ENCODE results near the gene MBTPS2.
"Not testable (repeated sequence)": the region's sequence is repeated elsewhere in the genome, so short reads cannot be mapped to it uniquely, and the experiment has no call there.

Gene MBTPS2

GRCh38 chrX:21839334-21840192, at the start of gene MBTPS2:
Gene MBTPS2 (plus strand): TSS chrX:21839617. CDS start chrX:21839735, 118 bp downstream.
- peak; percentile 96 for DNase-seq

- DNase-seq = peak; percentile 83
Observed at GRCh38 chrX:21798677-21799219, 40.7 kb upstream of the MBTPS2 start.

- DNase-seq = no peak
Observed at GRCh38 chrX:21799767-21800166, 39.6 kb upstream of the MBTPS2 start.

- no peak for DNase-seq
Observed at GRCh38 chrX:21800344-21800770, 39.1 kb upstream of the MBTPS2 start.

- no peak for DNase-seq
Observed at GRCh38 chrX:21802054-21802670, 37.3 kb upstream of the MBTPS2 start.

GRCh38 chrX:21802839-21803238, 36.6 kb upstream of the MBTPS2 start:
- no peak for DNase-seq

- DNase-seq = no peak
Observed at GRCh38 chrX:21806691-21807090, 32.7 kb upstream of the MBTPS2 start.

GRCh38 chrX:21811832-21812231, 27.6 kb upstream of the MBTPS2 start:
- DNase-seq = no peak

GRCh38 chrX:21812628-21813027, 26.8 kb upstream of the MBTPS2 start:
- no peak for DNase-seq

- no peak for DNase-seq
Observed at GRCh38 chrX:21813612-21814368, 25.6 kb upstream of the MBTPS2 start.

- DNase-seq = no peak
Observed at GRCh38 chrX:21816136-21816535, 23.3 kb upstream of the MBTPS2 start.

- not testable (repeated sequence) for DNase-seq
Observed at GRCh38 chrX:21820170-21820569, 19.2 kb upstream of the MBTPS2 start.

GRCh38 chrX:21821875-21822274, 17.5 kb upstream of the MBTPS2 start:
- no peak for DNase-seq

- DNase-seq = no peak
Observed at GRCh38 chrX:21831496-21831895, 7.9 kb upstream of the MBTPS2 start.

- no peak for DNase-seq
Observed at GRCh38 chrX:21837056-21837455, 2.4 kb upstream of the MBTPS2 start.

GRCh38 chrX:21838937-21839333, 482 bp upstream of the MBTPS2 start:
- DNase-seq = peak; percentile 50

GRCh38 chrX:21840193-21840545, 752 bp downstream of the MBTPS2 start:
- DNase-seq = no peak

- DNase-seq = no peak
Observed at GRCh38 chrX:21843179-21843578, 3.8 kb downstream of the MBTPS2 start.

- no peak for DNase-seq
Observed at GRCh38 chrX:21845096-21845495, 5.7 kb downstream of the MBTPS2 start.

GRCh38 chrX:21847342-21847741, 7.9 kb downstream of the MBTPS2 start:
- DNase-seq = no peak

- no peak for DNase-seq
Observed at GRCh38 chrX:21853578-21853977, 14.2 kb downstream of the MBTPS2 start.

GRCh38 chrX:21855937-21856415, 16.6 kb downstream of the MBTPS2 start, which contains the start of gene YY2:
Gene YY2 (plus strand): TSS chrX:21855987. CDS start chrX:21856485, 498 bp downstream.
- no peak for DNase-seq

- DNase-seq = no peak
Observed at GRCh38 chrX:21856504-21856903, 17.1 kb downstream of the MBTPS2 start.

Data from NCI-H2227 treated with DMSO at 0.1 percent for 48 hours (cell line).